HCT116 (cell line): Measurements from ENCODE around the gene ETNK1. TPM values are rescaled to one million over a fixed set of nuclear protein-coding genes. Genes with fewer than 3 reads are reported as not detected.
"Not testable (repeated sequence)": the region's sequence is repeated elsewhere in the genome, so short reads cannot be mapped to it uniquely, and the experiment has no call there.

Experiments
- ATAC-seq: fragments of 200-7000 bp; cut with Tn5 transposase; 2 replicates; pipeline ENCODE4 v1.9.1; 2020; ENCODE audit warnings: mild to moderate bottlenecking, moderate library complexity
- BruUV-seq: library from RNA; stranded (reverse); fragments of 400-500 nt; replicated peaks from 2 replicates; lab custom pipeline; 2021; lab: Mats Ljungman, UMichigan
- CTCF ChIA-PET: fragments of 300-600 bp; sonication (Branson Sonifier 250); formaldehyde crosslinking; loops from one replicate; lab custom pipeline; 2021; ENCODE audit warnings: antibody characterized with exemption; lab: Charles Lee
- POLR2A ChIA-PET: fragments of 300-600, 350-600 bp; sonication (Branson Sonifier 250); formaldehyde crosslinking; loops from one replicate; lab custom pipeline; 2021; ENCODE audit warnings: antibody characterized with exemption; lab: Charles Lee
- RAD21 ChIA-PET, 2 experiments: fragments of 300-600 bp; sonication (Branson Sonifier 250); formaldehyde crosslinking; loops; one replicate each; lab custom pipeline; 2023; ENCODE audit warnings: low total read pairs in 2 of 2; ENCODE audit not compliant: uncharacterized antibody in 2 of 2, unreplicated experiment in 2 of 2, low non-redundant PET in 1 of 2; lab: Charles Lee
- DNase-seq: peaks from one replicate; pipeline ENCODE4 v3.0.0-alpha.2; 2010; ENCODE audit warnings: low read depth, low spot score
- H2AFZ ChIP-seq: fragments of 200-600 bp; shearing (Covaris generic), sonication (generic); 2 replicates; pipeline ENCODE4 v1.6.1; 2017; ENCODE audit warnings: low read depth, mixed run types, mixed read lengths, antibody characterized with exemption, low read length; ENCODE audit not compliant: poor library complexity, severe bottlenecking
- H3K27ac ChIP-seq: 2 replicates; pipeline ENCODE4 v1.5.1; 2012; ENCODE audit warnings: low read depth, low read length
- H3K27me3 ChIP-seq: fragments of 200-600 bp; sonication (generic); 2 replicates; pipeline ENCODE4 v1.6.1; 2016; ENCODE audit warnings: mixed run types, low read length, mixed read lengths; ENCODE audit not compliant: insufficient read depth
- H3K36me3 ChIP-seq, 2 experiments: fragments of 200-500 bp in 1 of 2; fragments of 200-600 bp in 1 of 2; sonication (Bioruptor generic) in 1 of 2; sonication (generic) in 1 of 2; 2 replicates each; pipeline versions ENCODE4 v1.5.1 to v1.6.1; 2014 to 2016; ENCODE audit warnings: low read length in 2 of 2, inconsistent platforms in 1 of 2, mixed read lengths in 1 of 2, mixed run types in 1 of 2; ENCODE audit not compliant: insufficient read depth in 2 of 2, control insufficient read depth in 1 of 2
- H3K4me1 ChIP-seq, 2 experiments: fragments of 200-600 bp in 1 of 2; sonication (generic) in 1 of 2; 2 replicates each; pipeline versions ENCODE4 v1.5.1 to v1.6.1; 2012 to 2017; ENCODE audit warnings: low read length in 2 of 2, inconsistent platforms in 1 of 2, mild to moderate bottlenecking in 1 of 2, mixed read lengths in 1 of 2, mixed run types in 1 of 2, moderate library complexity in 1 of 2; ENCODE audit not compliant: insufficient read depth in 2 of 2, control insufficient read depth in 1 of 2
- H3K4me2 ChIP-seq: fragments of 200-600 bp; sonication (generic); 2 replicates; pipeline ENCODE4 v1.6.1; 2017; ENCODE audit warnings: mixed run types, low read length, mixed read lengths
- H3K4me3 ChIP-seq, 2 experiments: fragments of 200-600 bp in 1 of 2; sonication (generic) in 1 of 2; replicated peaks in 1 of 2; 2 replicates each; pipeline ENCODE4 v1.5.1; 2011 to 2016; ENCODE audit warnings: low read length in 2 of 2, control low read depth in 1 of 2, low read depth in 1 of 2, mild to moderate bottlenecking in 1 of 2, mixed read lengths in 1 of 2, mixed run types in 1 of 2
- H3K79me2 ChIP-seq: fragments of 200-600 bp; sonication (generic); 2 replicates; pipeline ENCODE4 v1.6.1; 2017; ENCODE audit warnings: mild to moderate bottlenecking, mixed run types, low read length, moderate library complexity, mixed read lengths; ENCODE audit not compliant: insufficient read depth
- H3K9ac ChIP-seq: fragments of 200-600 bp; sonication (generic); 2 replicates; pipeline ENCODE4 v1.6.1; 2016; ENCODE audit warnings: low read length, mixed read lengths
- H3K9me2 ChIP-seq: fragments of 200-600 bp; sonication (generic), shearing (Covaris generic); 2 replicates; pipeline ENCODE4 v1.6.1; 2017; ENCODE audit warnings: mixed run types, mild to moderate bottlenecking, moderate library complexity; ENCODE audit not compliant: insufficient read depth
- H3K9me3 ChIP-seq, 2 experiments: fragments of 200-500 bp in 1 of 2; fragments of 200-600 bp in 1 of 2; sonication (Bioruptor generic) in 1 of 2; sonication (generic) in 1 of 2; 2 replicates each; pipeline ENCODE4 v1.6.1; 2014 to 2017; ENCODE audit warnings: low read length in 2 of 2, mixed read lengths in 2 of 2, inconsistent platforms in 1 of 2, low read depth in 1 of 2, mild to moderate bottlenecking in 1 of 2, mixed run types in 1 of 2, moderate library complexity in 1 of 2; ENCODE audit not compliant: control insufficient read depth in 1 of 2, insufficient read depth in 1 of 2
- H4K20me1 ChIP-seq: fragments of 200-600 bp; sonication (generic), shearing (Covaris generic); 2 replicates; pipeline ENCODE4 v1.6.1; 2017; ENCODE audit warnings: mixed run types, mild to moderate bottlenecking, moderate library complexity; ENCODE audit not compliant: insufficient read depth
- EGR1 ChIP-seq: IDR thresholded peaks from 2 replicates; pipeline ENCODE4 v1.6.1; 2012; ENCODE audit warnings: low read depth
- EZH2 ChIP-seq: fragments of 200-600 bp; sonication (generic); IDR thresholded peaks from 2 replicates; pipeline ENCODE4 v1.6.1; 2017; ENCODE audit warnings: antibody characterized with exemption, mixed run types
- FOSL1 ChIP-seq: IDR thresholded peaks from 2 replicates; pipeline ENCODE4 v1.6.1; 2012; ENCODE audit warnings: low read depth
- REST ChIP-seq: IDR thresholded peaks from 2 replicates; pipeline ENCODE4 v1.6.1; 2012; ENCODE audit warnings: low read depth
- intact Hi-C: fragments of 100-400 bp; cut with micrococcal nuclease; formaldehyde crosslinking; loops from 2 replicates; pipeline ENCODE4 v1.10.0; 2022
- total RNA-seq: library from RNA; stranded (reverse); gene quantifications from one replicate; pipeline ENCODE4 v1.2.1, GENCODE V29; 2021; ENCODE audit not compliant: unreplicated experiment

Gene ETNK1
- total RNA-seq, 1 experiment from 2014 or later = 83.6 TPM

- POLR2A ChIA-PET = no interaction called here
These were observed 14.8 kb upstream of the ETNK1 start for GRCh38 chr12:22610131-22610530.

GRCh38 chr12:22612822-22613221, 12.1 kb upstream of the ETNK1 start:
- CTCF ChIA-PET, H3K27me3 ChIP-seq, POLR2A ChIA-PET, H3K27ac ChIP-seq, H3K4me1 ChIP-seq, H3K9me3 ChIP-seq, H3K79me2 ChIP-seq, H3K4me2 ChIP-seq, H3K4me3 ChIP-seq, H3K9me2 ChIP-seq, H3K36me3 ChIP-seq, BruUV-seq, ATAC-seq, DNase-seq, H3K9ac ChIP-seq, RAD21 ChIA-PET, H2AFZ ChIP-seq, H4K20me1 ChIP-seq, intact Hi-C loops: not testable (repeated sequence)

More at GRCh38 chr12:22610131-22610530, 14.8 kb upstream of the ETNK1 start:
- H3K9ac ChIP-seq = no peak overlapping the region
- RAD21 ChIA-PET = no interaction called here
- intact Hi-C loops = no loop called here
- no peak overlapping the region for H3K4me2 ChIP-seq
- no peak overlapping the region for H3K27ac ChIP-seq
- no peak overlapping the region for H2AFZ ChIP-seq
- no peaks in the 10 kb centered on the region for H3K36me3 ChIP-seq
- no peaks in the 10 kb centered on the region for H4K20me1 ChIP-seq
- H3K4me3 ChIP-seq = no peak overlapping the region
- no peak for ATAC-seq
- H3K27me3 ChIP-seq = no peaks in the 10 kb centered on the region
- no peaks in the 10 kb centered on the region for H3K9me2 ChIP-seq
- BruUV-seq = no TSS peak
- H3K79me2 ChIP-seq = no peaks in the 10 kb centered on the region
- H3K4me1 ChIP-seq = no peaks in the 10 kb centered on the region
- H3K9me3 ChIP-seq = no peaks in the 10 kb centered on the region; a peak in 1 of 4 replicates
- TF ChIP-seq REST (no peak), FOSL1 (no peak), EZH2 (no peak), EGR1 (no peak)
- TF ChIP-seq, all 23 proteins: peak for 0
- no peak for DNase-seq
- CTCF ChIA-PET = no interaction called here
